Frontal cortex (tissue), 4 donors: ENCODE results near the gene HOXA10. TPM values are rescaled to one million over a fixed set of nuclear protein-coding genes. Genes with fewer than 3 reads are reported as not detected.

ENCODE experiments used
- DNase-seq, 2 donors: peaks; one replicate each; pipeline ENCODE4 v3.0.0; 2012; ENCODE audit warnings: low spot score in 2 of 2
- FAIRE-seq: peaks from 2 replicates; lab custom pipeline; 2012; peaks lifted over from hg19 to GRCh38; lab: Jason Lieb, UNC
- total RNA-seq: library from RNA; depleted of rRNA; stranded (reverse); fragments of >200 nt; gene quantifications from one replicate; pipeline ENCODE4 v1.2.3, GENCODE V29; 2014
- donor health status: control.
- donor health status: control.
- donor health status: control.

HOXA10 gene
- total RNA-seq, 1 donor from 2014 or later = not detected

GRCh38 chr7:27170426-27171324 lies 3.4 kb downstream of the HOXA10 start:
- DNase-seq (no peak), FAIRE-seq (no peak)

DNA sequence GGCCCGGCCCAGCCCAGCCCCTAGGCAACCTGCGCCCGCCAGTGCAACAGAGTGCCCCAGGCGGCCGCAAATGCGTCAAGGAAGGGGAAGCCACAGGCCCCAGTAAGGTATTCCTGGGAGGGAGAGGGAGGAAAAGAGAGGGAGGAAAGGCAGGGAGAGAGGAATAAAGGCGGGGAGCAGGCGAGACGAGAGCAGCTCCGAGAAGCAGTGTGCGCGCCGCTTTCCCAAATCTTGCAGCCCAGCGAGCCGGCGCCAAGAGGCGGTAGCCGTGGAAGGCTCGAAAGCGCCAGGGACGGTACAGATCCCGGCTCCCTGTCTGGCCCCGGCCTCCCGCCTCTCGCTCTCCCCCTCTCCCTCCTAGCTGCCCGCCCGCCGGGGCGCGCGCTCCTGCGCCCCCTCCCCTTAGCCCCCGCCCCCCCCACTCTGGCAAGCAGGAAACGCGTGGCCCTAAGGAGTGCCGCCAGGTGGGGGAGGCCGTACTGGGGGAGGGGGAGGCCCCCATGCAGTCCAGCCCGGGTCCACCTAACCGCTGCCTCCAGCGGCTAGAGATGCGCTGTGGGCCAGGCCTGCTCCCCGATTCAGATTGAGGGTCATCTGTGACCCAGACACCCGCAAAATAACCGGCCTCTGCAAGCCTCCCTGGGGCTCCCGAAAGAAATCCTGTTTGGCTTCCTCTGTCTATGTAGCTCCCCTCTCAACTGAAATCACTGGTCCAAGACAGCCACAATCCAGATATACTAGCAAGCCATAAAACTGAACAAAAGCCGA lies 4.3 kb downstream of the HOXA10 start:
- FAIRE-seq (no peak), DNase-seq (no peak)

DNA sequence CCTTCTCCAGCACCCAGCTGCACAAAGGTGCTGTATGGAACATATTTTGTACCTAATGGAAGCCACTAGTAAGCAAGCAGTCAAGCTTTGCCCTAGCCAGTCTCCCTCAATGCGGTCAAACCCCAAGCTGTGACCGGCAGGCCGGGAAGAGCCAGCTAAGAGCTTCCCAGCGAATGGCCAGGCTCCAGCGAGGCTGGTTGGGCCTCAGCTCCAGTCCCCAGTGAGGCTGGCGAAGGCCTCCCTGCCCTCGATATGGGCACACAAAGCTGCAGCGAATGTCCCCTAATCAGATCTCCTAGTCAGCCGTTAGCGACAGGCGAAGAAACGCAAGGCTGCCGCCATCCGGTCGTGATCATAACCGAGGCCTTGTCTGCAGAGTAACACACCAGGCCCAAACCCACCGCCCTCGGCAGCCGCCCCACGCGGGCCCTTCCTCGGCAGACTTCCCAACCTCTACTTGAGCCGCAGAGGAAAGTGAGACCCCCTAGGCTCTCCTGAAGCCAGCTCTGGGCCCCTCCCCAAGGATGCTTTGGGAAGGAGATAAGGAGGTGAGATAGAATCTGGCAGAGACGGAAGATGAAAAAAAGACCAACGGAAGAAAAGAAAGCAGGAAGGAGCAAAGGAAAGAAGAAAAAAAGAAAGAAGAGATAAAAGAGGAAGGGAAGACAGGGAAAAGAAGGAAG lies 5.7 kb downstream of the HOXA10 start:
- no peak for FAIRE-seq

DNA sequence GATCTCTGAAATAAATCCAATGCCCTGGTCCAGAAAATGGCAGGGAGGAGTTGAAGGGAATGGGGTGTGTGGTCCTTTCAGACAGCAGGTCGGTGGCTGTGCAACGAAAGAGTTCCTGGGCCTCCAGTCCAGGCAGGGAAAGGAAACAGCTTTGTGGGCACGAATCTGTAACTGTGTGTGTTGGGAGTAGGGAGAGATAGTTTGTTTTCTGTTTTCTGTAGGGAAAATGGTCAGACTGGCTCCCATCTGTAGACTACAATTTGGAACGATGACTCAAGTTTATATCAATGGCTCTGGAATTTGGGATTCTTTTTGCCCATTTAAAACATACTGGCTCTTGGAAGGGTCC lies 6.2 kb downstream of the HOXA10 start:
- FAIRE-seq = no peak

More for the DNA sequence above, 5.7 kb downstream of the HOXA10 start:
- DNase-seq = no peak

DNA sequence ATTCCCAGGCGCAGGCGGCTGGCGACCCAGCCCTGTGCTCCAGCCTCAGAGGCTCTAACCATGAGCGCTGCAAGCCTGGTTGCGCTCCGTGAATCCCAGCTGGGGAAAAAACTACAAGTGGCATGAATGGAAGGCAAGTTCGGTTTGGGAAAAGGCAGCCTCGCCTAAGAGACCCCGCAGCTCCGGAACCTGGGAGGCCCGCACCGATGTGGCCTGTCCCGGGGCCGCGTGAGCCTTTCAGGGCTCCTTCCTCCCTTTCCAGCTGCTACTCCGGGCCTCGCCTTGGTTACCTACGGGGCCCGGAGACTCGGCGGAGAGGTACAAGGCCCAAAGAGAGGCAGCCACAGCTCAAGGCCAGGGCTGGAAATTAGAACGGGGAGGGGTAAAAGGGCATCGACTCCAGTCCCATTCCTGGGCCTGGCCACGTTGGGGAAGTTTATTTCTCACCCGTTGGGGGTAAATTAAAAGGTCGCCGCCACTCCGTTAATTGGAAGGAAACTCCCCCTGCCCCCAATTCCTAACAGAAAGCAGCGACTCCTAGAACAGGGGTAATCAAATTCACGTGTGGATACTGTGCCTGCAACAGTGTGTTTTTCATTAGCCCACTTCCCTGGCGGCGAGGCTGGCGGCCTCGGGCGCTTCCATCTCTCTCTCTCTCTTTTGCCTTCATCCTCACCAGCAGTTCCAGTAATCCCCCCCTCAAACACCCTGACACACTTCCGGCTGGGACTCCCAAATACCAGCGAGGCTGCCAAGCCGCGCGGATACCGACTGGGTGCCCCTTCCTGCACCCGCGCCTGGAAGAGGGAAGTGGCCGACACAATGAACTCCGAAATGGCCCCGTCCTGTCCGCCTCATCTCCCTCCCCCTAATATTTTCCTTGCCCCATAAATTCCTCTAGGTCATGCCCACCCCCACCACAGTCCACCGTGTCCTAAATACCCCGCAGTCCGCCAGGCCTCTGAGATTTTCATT lies 7.3 kb downstream of the HOXA10 start:
- FAIRE-seq = no peak
- DNase-seq = no peak

More for the DNA sequence above, 6.2 kb downstream of the HOXA10 start:
- DNase-seq = no peak

GRCh38 chr7:27165996-27166530 lies 8.1 kb downstream of the HOXA10 start:
- no peak for FAIRE-seq
- no peak for DNase-seq

- no peak for DNase-seq
- FAIRE-seq = no peak
Measured at GRCh38 chr7:27165089-27165995, 8.8 kb downstream of the HOXA10 start, which contains the start of gene HOXA9. Gene HOXA9 (minus strand): TSS chr7:27165537. CDS start chr7:27165457, 80 bp downstream.

DNA sequence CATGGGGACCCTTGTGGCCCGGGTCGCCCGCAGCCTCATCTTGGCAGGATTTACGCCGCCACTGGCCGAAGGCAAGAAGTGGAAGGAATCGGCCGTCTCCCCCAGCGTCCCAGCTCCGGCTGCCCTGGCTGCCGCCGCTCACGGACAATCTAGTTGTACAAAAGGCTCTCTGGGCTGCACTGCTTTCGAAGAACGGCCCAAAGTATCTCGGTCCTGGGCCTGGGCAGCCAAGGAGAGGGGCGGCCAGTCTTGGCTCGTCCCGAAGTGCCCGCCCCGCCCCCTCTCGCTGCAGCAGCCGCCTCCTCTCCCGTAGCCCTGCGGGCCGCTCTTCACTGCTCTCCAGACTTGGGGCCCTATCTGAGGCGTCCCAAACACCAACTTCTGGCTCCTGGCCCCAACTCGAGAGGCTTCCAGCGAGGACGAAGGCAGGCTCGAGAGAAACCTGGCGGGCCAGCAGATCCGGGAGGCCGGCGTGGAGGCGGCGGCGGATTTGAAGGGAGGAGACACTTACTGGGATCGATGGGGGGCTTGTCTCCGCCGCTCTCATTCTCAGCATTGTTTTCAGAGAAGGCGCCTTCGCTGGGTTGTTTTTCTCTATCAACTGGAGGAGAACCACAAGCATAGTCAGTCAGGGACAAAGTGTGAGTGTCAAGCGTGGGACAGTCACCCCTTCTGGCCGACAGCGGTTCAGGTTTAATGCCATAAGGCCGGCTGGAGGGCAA lies 9.6 kb downstream of the HOXA10 start:
- DNase-seq (no peak), FAIRE-seq (no peak)

GRCh38 chr7:27164045-27164366 lies 10.1 kb downstream of the HOXA10 start:
- FAIRE-seq (no peak), DNase-seq (no peak)

GRCh38 chr7:27163288-27164044 lies 10.7 kb downstream of the HOXA10 start:
- FAIRE-seq (no peak), DNase-seq (no peak)

DNA sequence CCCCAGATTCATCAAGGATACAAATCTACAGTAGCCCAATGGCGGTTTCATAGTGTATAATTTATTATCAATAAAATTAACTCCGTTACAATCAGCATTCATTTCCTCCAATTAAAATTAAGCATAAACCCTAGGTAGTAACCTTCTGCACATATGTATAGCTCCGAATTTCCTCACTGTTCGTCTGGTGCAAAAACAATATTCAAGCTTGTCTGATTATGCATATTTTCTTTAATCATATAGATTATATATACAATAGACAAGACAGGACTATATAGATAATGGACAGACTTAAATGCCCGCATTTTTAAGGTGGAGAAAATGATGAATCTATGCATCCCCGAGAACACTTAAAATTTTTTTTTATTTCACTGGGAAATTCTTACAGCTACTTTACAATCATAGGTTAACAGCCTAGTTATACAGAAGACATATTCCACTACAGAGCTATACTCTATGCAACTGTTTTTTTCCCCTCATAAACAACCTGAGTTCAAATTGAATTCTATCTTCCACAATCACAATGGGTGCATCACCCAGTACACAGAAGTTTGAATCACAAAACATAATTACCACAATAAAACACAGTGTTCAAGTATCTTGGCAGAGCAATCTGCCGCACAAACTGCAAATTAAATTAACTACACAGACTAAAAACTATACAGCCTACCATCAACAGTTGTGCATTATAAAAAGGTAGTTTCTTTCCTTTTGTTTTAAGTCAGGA lies 11.4 kb downstream of the HOXA10 start:
- DNase-seq (no peak), FAIRE-seq (no peak)

DNA sequence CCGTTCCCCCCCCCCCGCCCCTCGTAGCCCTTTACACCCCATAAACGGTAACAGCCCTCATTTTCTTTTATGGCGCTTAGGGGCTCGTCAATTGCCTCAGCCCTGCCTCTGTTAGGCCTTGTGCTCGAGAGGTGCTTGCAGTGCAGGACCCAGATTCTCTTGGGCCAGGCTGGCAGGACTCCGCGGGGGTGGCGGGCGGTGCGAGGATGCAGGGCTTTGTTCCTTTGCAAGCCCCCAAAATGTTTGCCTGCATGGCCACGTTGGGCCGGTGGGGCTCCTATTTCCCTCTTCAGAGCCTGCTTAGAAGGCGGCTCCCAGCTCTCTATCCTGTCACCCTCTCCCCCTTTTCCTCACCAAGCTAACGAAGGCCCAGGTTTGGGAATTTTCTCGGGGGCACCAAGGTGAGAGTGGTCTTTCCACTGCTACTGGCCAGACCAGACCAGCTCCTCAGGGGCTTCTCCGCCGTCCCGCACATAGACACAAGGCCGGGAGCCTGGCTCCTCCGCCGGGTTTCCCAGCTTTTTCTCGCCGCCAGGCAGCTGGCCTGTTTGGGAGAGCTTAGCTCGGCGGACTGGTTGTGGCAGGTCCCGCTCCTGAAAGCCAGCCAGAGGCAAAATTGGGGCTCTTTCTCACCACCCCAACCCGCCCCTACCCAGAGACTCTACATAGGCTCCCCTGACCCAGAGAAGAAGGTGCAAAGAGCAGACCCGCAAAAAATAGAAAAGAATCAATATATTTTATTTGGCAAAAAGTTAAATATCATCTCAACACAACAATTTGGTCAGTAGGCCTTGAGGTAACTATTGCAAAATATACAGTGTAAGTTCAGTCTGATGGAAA lies 12.2 kb downstream of the HOXA10 start:
- FAIRE-seq = no peak

DNA sequence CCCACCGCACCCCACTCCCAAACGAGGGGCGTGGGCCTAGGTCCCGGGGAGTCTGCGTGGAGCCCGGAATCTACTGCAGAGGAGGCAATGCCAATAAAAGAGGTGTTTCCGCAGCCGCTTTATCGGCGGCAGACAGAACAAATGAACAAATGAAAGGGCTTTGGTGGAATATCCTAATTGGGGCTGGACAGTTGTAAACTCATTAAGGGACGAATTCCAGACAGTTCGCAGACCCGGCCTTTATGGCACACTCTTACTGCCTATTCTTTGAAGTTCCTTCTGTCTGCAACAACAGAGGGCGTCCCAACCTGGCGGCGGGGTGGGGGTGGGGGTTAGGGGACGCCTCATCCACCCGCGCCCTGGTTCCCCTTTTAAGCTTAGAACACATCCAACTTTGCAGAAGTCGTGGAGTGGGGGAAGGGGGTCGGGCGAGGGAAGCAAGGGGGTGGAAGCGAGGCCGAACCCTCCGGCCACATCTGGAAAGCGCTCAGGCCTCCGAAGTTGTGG lies 12.9 kb downstream of the HOXA10 start:
- FAIRE-seq (no peak), DNase-seq (no peak)

More for the DNA sequence above, 12.2 kb downstream of the HOXA10 start:
- no peak for DNase-seq

- FAIRE-seq (no peak), DNase-seq (peak; percentile 91 to 93)
Measured at GRCh38 chr7:27160546-27161213, 13.4 kb downstream of the HOXA10 start.
